HEK293 (cell line): ENCODE data around the gene LYZL1.

ENCODE experiments used
- CTCF ChIP-seq: fragments of 450-650 bp; formaldehyde crosslinking; IDR thresholded peaks from 2 replicates; pipeline ENCODE4 v1.5.1; 2016; ENCODE audit warnings: missing biosample characterization, missing genetic modification characterization
- KLF10 ChIP-seq: fragments of 450-650 bp; IDR thresholded peaks from 2 replicates; pipeline ENCODE4 v1.5.1; 2018; ENCODE audit warnings: missing biosample characterization, mild to moderate bottlenecking, missing genetic modification characterization
- KLF9 ChIP-seq: fragments of 450-650 bp; formaldehyde crosslinking; IDR thresholded peaks from 2 replicates; pipeline ENCODE4 v1.5.1; 2016; ENCODE audit warnings: missing biosample characterization, missing genetic modification characterization, low read depth
- SP3 ChIP-seq: fragments of 450-650 bp; formaldehyde crosslinking; IDR thresholded peaks from 2 replicates; pipeline ENCODE4 v1.5.1; 2016; ENCODE audit warnings: missing biosample characterization, missing genetic modification characterization
- ZBTB26 ChIP-seq: fragments of 450-650 bp; formaldehyde crosslinking; optimal IDR thresholded peaks from 2 replicates; pipeline ENCODE3; 2016; ENCODE audit warnings: missing biosample characterization, mild to moderate bottlenecking, missing genetic modification characterization
- ZBTB44 ChIP-seq: fragments of 450-650 bp; IDR thresholded peaks from 2 replicates; pipeline ENCODE4 v1.5.1; 2018; ENCODE audit warnings: missing biosample characterization, mild to moderate bottlenecking, missing genetic modification characterization
- ZFP69B ChIP-seq: fragments of 450-650 bp; formaldehyde crosslinking; IDR thresholded peaks from 2 replicates; pipeline ENCODE4 v1.5.1; 2016; ENCODE audit warnings: missing biosample characterization, missing genetic modification characterization
- ZNF274 ChIP-seq, 2 experiments: fragments of 200-500 bp in 1 of 2; fragments of 450-650 bp in 1 of 2; sonication (Bioruptor generic) in 1 of 2; formaldehyde crosslinking in 1 of 2; IDR thresholded peaks; 2 replicates each; pipeline versions ENCODE4 v1.5.1 to v1.6.1; 2014 to 2016; ENCODE audit warnings: borderline replicate concordance in 1 of 2, inconsistent platforms in 1 of 2, low read length in 1 of 2, missing biosample characterization in 1 of 2, missing genetic modification characterization in 1 of 2
- ZNF530 ChIP-seq: fragments of 450-650 bp; formaldehyde crosslinking; IDR thresholded peaks from 2 replicates; pipeline ENCODE4 v1.5.1; 2016; ENCODE audit warnings: low read depth, missing biosample characterization, missing genetic modification characterization
- ZNF558 ChIP-seq: fragments of 450-650 bp; formaldehyde crosslinking; IDR thresholded peaks from 2 replicates; pipeline ENCODE4 v1.5.1; 2016; ENCODE audit warnings: missing biosample characterization, missing genetic modification characterization
- ZNF629 ChIP-seq: fragments of 450-650 bp; formaldehyde crosslinking; IDR thresholded peaks from 2 replicates; pipeline ENCODE4 v1.5.1; 2017; ENCODE audit warnings: missing biosample characterization, missing genetic modification characterization
- ZNF660 ChIP-seq: fragments of 450-650 bp; IDR thresholded peaks from 2 replicates; pipeline ENCODE4 v1.5.1; 2018; ENCODE audit warnings: missing biosample characterization, mild to moderate bottlenecking, missing genetic modification characterization
- ZNF776 ChIP-seq: fragments of 450-650 bp; formaldehyde crosslinking; IDR thresholded peaks from 2 replicates; pipeline ENCODE4 v1.5.0; 2017; ENCODE audit warnings: missing biosample characterization, missing genetic modification characterization, borderline replicate concordance
- ZSCAN30 ChIP-seq: fragments of 450-650 bp; IDR thresholded peaks from 2 replicates; pipeline ENCODE4 v1.5.1; 2018; ENCODE audit warnings: missing biosample characterization, mild to moderate bottlenecking, missing genetic modification characterization, moderate library complexity

- no peak for TF ChIP-seq CTCF
- TF ChIP-seq ZNF660, result no peak
- no peak for TF ChIP-seq ZFP69B
- no peak for TF ChIP-seq KLF9 (tag by site-specific recombination)
- TF ChIP-seq ZNF558 (tag by site-specific recombination), result no peak
- no peak for TF ChIP-seq ZNF776
- TF ChIP-seq ZBTB26 (tag by site-specific recombination), result no peak
- no peak for TF ChIP-seq ZBTB44 (tag by site-specific recombination)
- no peak for TF ChIP-seq SP3 (tag by site-specific recombination)
- no peak for TF ChIP-seq ZNF530 (tag by site-specific recombination)
- no peak for TF ChIP-seq KLF10
- TF ChIP-seq ZNF629 (tag by site-specific recombination), result no peak
- no peak for TF ChIP-seq ZNF274 (IDR thresholded peaks at IDR 0.05; ENCODE audit: low read length)
- TF ChIP-seq ZNF274 (tag by site-specific recombination; IDR thresholded peaks at IDR 0.05; ENCODE audit: borderline replicate concordance), result no peak
- TF ChIP-seq ZSCAN30 (tag by site-specific recombination), result no peak
Observed at GRCh38 chr10:29287635-29288034, 1.2 kb upstream of the LYZL1 start.
